Measurements from ENCODE around the gene IL11.

- no peak for TF ChIP-seq EP300 (IDR thresholded peaks at IDR 0.05; ENCODE audit: borderline replicate concordance)
- TF ChIP-seq TAF1 (IDR thresholded peaks at IDR 0.05; ENCODE audit: low read depth): no peak
- TF ChIP-seq, protein P1, sequence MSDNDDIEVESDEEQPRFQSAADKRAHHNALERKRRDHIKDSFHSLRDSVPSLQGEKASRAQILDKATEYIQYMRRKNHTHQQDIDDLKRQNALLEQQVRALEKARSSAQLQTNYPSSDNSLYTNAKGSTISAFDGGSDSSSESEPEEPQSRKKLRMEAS (IDR thresholded peaks at IDR 0.05): no peak
- TF ChIP-seq FOXM1 (IDR thresholded peaks at IDR 0.05; ENCODE audit: borderline replicate concordance, low read depth): no peak
- TF ChIP-seq REST (IDR thresholded peaks at IDR 0.05; ENCODE audit: low read depth): no peak
- no peak for TF ChIP-seq YY1 (IDR thresholded peaks at IDR 0.05; ENCODE audit: low read depth)
- no peak for TF ChIP-seq TCF12 (IDR thresholded peaks at IDR 0.05; ENCODE audit: low read depth)
- TF ChIP-seq CEBPB (IDR thresholded peaks at IDR 0.05): no peak
- no peak for TF ChIP-seq TEAD4 (IDR thresholded peaks at IDR 0.05)
- no peak for TF ChIP-seq NFIC (IDR thresholded peaks at IDR 0.05)
- no peak for TF ChIP-seq RAD21 (IDR thresholded peaks at IDR 0.05; ENCODE audit: low read depth)
- TF ChIP-seq USF1 (IDR thresholded peaks at IDR 0.05): no peak
- no peak for TF ChIP-seq ZBTB7A (IDR thresholded peaks at IDR 0.05; ENCODE audit: low read depth)
- no peak for TF ChIP-seq CREB1 (IDR thresholded peaks at IDR 0.05; ENCODE audit: low read depth)
These were observed 25.8 kb downstream of the IL11 start for GRCh38 chr19:55344444-55344843.

All from Ishikawa (cell line).